Middle frontal gyrus (tissue), 1 donor: Measurements from ENCODE around the gene AMHR2.

Experiments used
- DNase-seq: peaks from one replicate; pipeline ENCODE4 v3.0.0-alpha.2; 2015; ENCODE audit warnings: low spot score; ENCODE audit errors: extremely low spot score

Gene AMHR2

DNA sequence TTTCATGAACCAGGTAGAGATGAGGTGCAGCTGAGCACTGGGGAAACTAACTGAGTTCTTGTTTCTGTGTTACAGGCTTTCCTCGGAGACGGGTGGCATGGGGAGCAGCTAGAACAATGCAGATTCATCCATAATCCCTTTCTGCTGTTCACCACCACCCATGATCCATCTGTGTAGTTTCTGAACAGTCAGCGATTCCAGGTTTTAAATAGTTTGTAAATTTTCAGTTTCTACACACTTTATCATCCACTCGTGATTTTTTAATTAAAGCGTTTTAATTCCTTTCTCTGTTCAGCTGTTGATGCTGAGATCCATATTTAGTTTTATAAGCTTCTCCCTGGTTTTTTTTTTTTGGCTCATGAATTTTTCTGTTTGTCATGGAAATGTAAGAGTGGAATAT lies 55.7 kb downstream of the AMHR2 start:
- DNase-seq = no peak

GRCh38 chr12:53480491-53481442 lies 57.1 kb downstream of the AMHR2 start:
- DNase-seq = no peak
